HG03097 (cell line): ENCODE results near the gene STRN4.

ENCODE experiments used
- ATAC-seq: cut with Tn5 transposase; IDR thresholded peaks from one replicate; pipeline ENCODE4 v1.9.1; 2021; ENCODE audit not compliant: unreplicated experiment, low FRiP score

The STRN4 gene

DNA sequence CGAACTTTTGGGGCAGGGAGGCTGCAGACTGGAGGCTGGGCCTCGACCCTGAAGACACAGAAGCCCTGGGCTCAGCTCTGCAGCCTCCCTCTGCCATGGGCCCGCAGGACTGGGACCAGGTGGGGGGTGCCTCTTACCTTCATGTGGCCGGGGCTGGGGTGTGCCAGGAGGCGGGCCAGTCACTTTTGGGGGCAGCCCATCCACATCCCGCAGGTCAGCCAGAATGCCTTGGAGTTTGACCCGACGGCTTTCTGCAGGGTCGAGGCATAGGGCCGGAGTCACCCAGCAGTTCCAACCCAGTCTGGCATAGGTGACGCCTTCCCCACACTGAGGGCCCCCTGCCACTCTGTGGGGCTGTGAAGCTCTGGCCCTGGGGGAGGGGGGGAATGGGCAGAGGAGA, 18.5 kb downstream of the STRN4 start:
- no peak for ATAC-seq

- ATAC-seq, result no peak
Observed at GRCh38 chr19:46726971-46727501, 19.2 kb downstream of the STRN4 start.

- ATAC-seq, result no peak
Observed at GRCh38 chr19:46726551-46726950, 19.7 kb downstream of the STRN4 start.

GRCh38 chr19:46725859-46726393, 20.3 kb downstream of the STRN4 start:
- no peak for ATAC-seq

DNA sequence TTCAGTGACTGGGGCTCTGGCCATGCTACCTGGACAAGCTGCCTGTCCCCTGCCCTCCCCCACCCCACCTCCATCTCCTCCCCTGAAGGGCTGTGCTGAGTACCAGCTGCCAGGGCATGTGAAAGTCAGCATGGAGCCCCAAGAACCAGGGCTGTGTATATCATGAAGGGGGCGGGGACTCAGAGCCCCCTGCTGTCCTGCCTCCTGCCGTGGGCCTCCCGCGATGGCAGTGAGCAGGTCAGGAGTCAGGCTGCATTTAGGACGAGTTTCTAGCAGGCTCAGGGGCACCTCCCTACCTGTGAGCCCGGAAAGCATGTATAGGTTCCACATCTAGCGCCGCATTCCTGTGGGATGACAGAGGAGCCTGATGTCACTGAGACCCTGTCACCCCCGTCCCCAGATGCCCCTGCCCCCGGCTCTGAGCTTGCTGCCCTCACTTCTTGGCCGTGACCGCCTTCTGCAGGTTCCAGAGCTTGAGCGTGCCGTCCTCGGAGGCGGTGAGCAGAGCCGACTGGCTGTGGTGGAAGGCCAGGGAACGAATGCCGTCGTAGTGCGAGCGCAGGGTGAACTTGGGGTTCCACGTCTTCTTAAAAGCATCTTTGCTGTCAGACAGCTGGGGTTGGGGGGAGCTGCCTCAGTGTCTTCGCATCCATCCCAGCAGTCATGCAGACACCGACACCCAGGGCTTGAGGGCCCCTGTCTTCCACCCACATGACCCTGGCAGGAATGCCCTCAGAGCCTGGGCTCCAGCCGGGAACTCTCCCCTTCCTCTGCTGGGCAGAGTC, 21.0 kb downstream of the STRN4 start:
- ATAC-seq, result no peak

GRCh38 chr19:46724468-46724867, 21.8 kb downstream of the STRN4 start:
- no peak for ATAC-seq

GRCh38 chr19:46723471-46723870, 22.8 kb downstream of the STRN4 start:
- ATAC-seq, result no peak

DNA sequence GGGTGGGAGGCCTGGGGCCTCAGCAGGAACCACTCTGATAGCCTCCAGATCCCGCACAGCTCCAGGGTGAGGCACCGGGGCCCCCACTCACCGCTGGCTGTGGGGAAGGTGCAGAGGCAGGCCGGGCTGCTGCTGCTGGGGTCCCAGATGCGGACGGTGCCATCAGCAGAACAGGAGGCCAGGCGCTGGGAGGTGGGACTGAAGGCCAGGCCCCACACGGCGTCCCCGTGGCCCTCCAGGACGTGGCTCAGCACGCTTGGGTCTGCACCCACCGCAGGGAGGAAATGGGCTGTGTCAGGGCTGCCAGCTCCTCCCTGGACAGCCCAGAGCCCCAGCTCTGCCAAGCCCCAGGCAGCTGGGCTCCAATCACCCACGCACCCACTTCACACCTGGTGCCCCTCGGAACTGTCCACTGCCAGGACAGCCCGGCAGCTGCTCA, 23.2 kb downstream of the STRN4 start:
- ATAC-seq, result no peak

- no peak for ATAC-seq
Observed at GRCh38 chr19:46722421-46723022, 23.7 kb downstream of the STRN4 start.

DNA sequence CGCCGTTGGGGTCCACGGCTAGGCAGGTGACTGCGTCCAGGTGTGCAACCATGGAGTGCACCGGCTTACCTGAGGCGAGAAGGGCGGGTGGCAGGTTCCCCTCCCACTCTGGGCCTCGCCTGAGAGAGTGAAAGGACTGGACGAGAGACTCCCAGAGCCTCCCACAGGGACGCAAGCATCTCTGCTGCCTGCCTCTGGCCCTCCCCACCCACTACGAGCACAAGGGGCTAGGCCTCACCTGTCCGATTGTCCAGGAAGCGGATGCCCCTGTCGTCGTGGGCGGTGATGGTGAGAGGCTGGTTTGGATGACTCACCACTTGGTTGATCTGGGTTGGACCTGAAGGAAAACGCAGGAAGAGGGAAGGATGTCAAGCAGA, 24.3 kb downstream of the STRN4 start:
- no peak for ATAC-seq

DNA sequence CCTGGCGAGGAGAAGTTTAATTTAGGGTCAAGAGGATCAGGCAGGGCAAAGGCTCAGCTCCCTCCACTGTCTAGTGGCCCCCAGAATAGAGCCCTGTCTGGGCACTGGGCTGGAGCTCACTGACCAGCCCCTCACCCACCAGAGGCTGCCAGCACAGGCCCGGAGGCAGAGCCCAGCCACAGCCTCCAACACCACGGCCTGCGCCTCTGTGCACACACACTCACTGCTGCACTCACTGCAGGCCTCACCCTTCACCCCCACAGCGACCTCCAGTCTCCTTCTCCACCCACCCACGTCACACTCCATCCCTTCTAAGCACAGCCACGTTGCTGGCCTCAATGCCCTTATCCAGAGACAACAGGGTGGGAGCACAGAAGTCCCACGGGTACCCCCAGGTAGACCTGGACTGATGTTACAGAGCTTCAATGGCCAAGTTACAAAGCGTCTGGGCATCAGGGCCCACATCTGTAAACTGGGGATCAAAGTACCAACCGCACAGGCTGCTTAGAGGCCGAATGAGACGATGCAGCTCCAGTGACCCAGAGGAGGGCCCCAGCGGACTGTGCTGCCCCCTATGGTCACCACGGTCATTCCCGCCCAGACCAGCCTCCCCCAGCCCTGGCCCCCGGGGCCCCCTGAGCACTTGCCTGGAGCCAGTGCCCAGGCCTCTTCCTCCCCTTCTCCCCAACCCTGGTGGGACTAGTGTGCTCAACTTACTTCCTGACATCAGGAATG, 24.8 kb downstream of the STRN4 start:
- no peak for ATAC-seq

DNA sequence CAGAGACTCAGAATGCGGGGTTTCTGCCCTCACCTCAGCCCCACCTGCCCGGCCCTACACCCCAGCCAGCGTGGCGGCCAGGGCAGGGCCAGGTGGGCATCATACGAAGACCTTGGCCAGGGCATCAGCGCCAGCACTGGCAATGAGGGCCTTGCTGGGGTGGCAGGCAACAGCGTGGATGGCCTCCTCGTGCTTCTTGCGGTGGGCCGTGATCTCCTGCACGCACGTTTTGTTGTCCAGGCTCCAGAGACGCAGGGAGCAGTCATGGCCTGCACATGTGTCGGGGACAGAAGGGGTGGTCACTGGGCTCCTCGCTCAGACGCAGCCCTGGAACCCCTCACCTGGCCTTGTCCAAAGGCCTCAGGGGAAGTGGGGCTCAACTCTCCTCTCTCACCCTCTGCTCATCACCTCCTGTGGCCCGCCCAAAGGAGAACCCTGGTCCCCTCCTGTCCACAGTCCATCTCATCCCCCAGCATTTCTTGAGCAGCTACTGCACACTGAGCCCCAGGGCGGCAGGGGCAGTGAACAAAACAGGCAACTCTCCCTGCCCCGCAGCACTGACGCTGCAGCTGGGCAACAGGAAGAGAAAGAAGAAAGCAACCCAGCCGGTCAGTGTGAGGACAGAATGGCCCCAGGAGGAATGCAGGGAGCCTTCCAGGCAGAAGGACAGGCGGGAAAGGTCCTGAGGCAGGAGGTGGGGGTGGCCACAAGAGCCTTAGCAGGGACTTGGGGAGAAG, 25.6 kb downstream of the STRN4 start:
- no peak for ATAC-seq

DNA sequence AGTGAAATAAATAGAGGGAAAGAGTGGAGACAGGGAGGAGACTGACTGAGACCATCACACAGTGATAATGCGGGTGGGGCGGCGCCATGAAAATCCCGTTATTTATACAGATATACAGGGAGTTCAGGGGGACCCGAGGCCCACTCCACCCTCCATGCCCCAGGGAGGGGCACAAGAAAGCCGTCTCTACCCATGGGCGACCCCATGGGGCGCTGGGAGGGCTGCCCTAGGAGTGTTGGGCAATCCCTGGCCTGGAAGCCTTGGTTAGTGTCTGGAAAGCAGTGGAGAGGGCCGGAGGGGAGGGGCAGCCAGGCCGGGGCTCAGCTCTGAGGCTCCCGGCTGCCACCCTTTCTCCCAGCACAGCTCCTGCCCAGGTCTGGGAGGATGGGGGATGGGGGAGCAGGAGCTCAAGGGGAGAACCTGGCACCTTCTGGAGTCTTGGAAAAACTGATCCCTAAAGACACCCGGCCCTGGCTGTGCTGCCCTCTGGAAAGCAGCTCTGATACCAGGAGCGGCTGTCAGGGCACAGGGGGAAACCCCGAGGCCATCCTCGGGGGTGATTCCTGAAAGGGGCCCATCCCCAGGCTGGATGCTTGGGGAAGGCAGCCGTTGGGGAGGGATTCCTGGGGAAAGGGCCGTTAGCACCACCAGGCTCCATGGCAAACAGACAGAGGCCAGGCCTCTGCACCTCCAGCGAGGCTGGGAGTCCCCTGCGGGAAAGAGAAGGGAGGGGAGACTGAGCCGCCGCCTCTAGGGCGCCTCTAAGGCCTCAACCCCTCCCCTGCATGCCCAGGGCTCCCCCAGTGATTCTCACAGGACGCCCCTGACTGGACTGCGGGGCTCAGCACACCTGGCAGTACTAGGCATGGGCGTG, 26.4 kb downstream of the STRN4 start:
- ATAC-seq, result no peak

DNA sequence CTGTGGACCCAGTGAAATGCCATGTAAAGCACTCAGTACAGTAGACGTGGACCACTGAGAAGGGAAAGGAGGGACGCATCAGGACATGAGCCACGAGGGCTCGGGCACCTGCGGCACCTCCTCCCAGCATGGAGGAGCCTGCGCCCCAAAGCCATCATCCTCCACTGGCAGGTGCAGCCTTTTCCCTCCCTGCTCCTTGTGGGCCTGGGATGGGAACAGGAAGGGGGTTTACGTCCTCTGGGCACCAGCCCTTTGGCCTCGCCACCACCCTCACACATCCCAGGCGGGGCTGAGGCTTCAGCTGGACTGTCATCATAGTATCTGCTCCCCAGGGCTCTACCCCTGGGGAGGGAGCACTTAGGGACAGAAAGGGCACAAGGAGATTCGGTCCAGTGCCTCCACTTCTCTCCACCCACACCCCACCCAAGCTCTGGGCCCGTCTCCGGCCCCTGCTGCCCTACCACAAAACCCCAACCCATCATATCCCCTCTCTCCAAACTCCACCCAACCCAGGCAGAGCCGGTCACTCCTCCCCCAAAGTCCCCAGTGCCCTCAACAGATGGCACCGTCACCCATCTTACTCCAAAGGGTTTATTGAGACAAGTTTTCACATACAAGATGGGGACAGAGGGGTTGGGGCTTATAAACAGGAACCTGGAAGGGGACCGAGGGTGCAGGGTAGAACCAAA, 27.2 kb downstream of the STRN4 start:
- ATAC-seq, result peak; percentile 32

- peak; percentile 24 for ATAC-seq
Observed at GRCh38 chr19:46718157-46718933, 27.9 kb downstream of the STRN4 start.

DNA sequence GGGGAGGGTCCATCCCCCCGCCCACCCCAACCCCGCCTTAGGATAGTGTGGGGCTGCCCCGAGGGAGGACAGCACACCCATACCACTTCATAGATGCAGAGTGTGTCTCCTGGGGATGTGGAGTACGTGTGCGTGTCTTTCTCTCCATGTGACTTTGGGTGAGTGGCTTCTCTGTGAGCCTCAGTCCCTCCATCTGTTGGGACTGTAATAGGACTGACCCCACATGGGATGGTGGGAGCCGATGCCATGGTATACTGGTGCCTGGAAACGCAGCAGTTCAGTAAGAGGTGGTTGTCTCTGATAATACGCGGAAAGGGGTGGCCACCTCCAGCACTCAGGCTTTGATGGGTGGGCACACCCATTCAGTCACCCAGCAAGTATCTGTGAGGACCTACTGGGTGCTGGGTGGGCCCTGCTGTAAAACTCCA, 28.5 kb downstream of the STRN4 start:
- ATAC-seq, result no peak

DNA sequence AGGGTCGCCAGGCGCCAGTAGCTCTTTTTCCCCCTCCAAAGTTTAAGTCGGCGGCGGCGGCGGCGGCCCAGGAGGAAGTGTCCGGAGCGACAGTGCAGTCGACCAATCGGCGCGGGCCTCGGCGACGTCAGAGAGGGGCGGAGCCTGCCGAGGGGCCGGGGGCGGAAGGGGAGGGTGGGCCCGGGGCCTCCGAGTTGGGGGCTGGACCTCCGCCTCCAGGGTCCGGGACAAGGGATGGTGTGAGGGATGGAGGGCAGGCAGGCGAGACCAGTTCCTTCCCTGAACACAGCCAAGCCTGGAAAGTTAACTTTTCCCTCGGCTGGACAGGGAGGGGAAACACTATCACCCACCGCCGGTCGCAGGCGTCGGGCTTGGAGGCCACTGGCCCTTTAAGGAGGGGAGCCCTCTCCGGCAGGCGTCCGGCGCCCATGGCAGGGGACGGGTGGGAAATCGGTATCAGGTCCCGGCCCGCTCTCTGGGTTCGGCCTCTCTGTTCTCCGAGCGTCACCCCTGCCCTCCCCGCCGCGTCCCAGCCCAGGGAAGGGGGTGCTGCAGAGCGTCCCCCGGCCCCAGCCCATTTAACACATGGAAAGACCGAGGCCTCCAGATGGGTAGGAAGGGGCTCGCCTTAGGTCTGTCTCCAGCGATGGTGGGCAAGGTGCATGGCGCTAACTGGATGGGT, 29.1 kb downstream of the STRN4 start, which contains the start of gene PRKD2:
Gene PRKD2 (minus strand): TSS at position 81 of the 682 bp plus-strand sequence. CDS start 744 bp downstream, outside the sequence.
- peak; percentile 28 for ATAC-seq
